CD4-positive, CD25-positive, alpha-beta regulatory T cell (primary cell): Measurements from ENCODE around the gene PHETA2. TPM values are rescaled to one million over a fixed set of nuclear protein-coding genes. Genes with fewer than 3 reads are reported as not detected.

Experiments used
- ATAC-seq, 2 donors: fragments of 150-1000 bp; cut with Tn5 transposase; one replicate each; pipeline ENCODE4 v1.10.0; 2021; ENCODE audit warnings: low read depth in 2 of 2, moderate number of reproducible peaks in 2 of 2, moderate library complexity in 1 of 2
- DNase-seq, 3 donors: peaks; one replicate each; pipeline versions ENCODE4 v3.0.0 to v3.0.0-alpha.2; 2012 to 2022; ENCODE audit warnings: mixed read lengths in 1 of 3
- H3K27ac ChIP-seq: one replicate; pipeline ENCODE4 v1.7.0; 2013; ENCODE audit warnings: mild to moderate bottlenecking, low read length; ENCODE audit not compliant: insufficient read depth, poor library complexity, severe bottlenecking
- H3K27me3 ChIP-seq: one replicate; pipeline ENCODE4 v1.7.0; 2013; ENCODE audit warnings: low read length; ENCODE audit not compliant: control insufficient read depth, insufficient read depth
- H3K36me3 ChIP-seq: one replicate; pipeline ENCODE4 v1.7.0; 2013; ENCODE audit warnings: mild to moderate bottlenecking, low read length, moderate library complexity; ENCODE audit not compliant: control insufficient read depth, insufficient read depth
- H3K4me1 ChIP-seq: 2 replicates; pipeline ENCODE4 v1.7.0; 2013; ENCODE audit warnings: mild to moderate bottlenecking, low read length; ENCODE audit not compliant: insufficient read depth, control insufficient read depth, poor library complexity, severe bottlenecking
- H3K4me3 ChIP-seq: one replicate; pipeline ENCODE4 v1.7.0; 2013; ENCODE audit warnings: low read depth, mild to moderate bottlenecking, low read length, moderate library complexity
- H3K9me3 ChIP-seq, 2 experiments: 1 replicate in 1 of 2; 2 replicates in 1 of 2; pipeline ENCODE4 v1.7.0; 2013; ENCODE audit warnings: low read length in 2 of 2, mild to moderate bottlenecking in 1 of 2, moderate library complexity in 1 of 2; ENCODE audit not compliant: control insufficient read depth in 2 of 2
- H3K27ac Mint-ChIP-seq, 3 donors: one replicate each; pipeline ENCODE4 v1.8.0; 2020 to 2022; ENCODE audit warnings: mild to moderate bottlenecking in 3 of 3, mixed read lengths in 3 of 3, moderate library complexity in 2 of 3
- H3K27me3 Mint-ChIP-seq: one replicate; pipeline ENCODE4 v1.8.0; 2022; ENCODE audit warnings: mild to moderate bottlenecking, mixed read lengths
- H3K36me3 Mint-ChIP-seq: one replicate; pipeline ENCODE4 v1.8.0; 2020; ENCODE audit warnings: mixed read lengths
- H3K4me1 Mint-ChIP-seq, 4 donors: one replicate each; pipeline ENCODE4 v1.8.0; 2020 to 2022; ENCODE audit warnings: mixed read lengths in 4 of 4, mild to moderate bottlenecking in 1 of 4
- H3K4me3 Mint-ChIP-seq, 4 donors: one replicate each; pipeline ENCODE4 v1.8.0; 2020 to 2022; ENCODE audit warnings: mild to moderate bottlenecking in 4 of 4, mixed read lengths in 4 of 4, moderate library complexity in 3 of 4
- H3K9me3 Mint-ChIP-seq, 7 donors: one replicate each; pipeline ENCODE4 v1.8.0; 2020 to 2022; ENCODE audit warnings: mixed read lengths in 7 of 7, mild to moderate bottlenecking in 3 of 7, moderate library complexity in 2 of 7
- polyA plus RNA-seq, 4 donors: library from polyadenylated mRNA; unstranded; fragments of 300-500 nt; fragmentation: Illumina TruSeq; gene quantifications; one replicate each; pipeline ENCODE4 v1.2.3, GENCODE V29; 2021
- total RNA-seq: library from RNA; stranded (reverse); gene quantifications from one replicate; pipeline ENCODE4 v1.2.3, GENCODE V29; 2022

Gene PHETA2
- total and polyA plus RNA-seq, 5 donors from 2014 or later = 1.5 to 2.6 (median 2.0) TPM

GRCh38 chr22:42077486-42078125 lies 3.6 kb downstream of the PHETA2 start:
- Histone ChIP-seq H3K4me1 (peaks cover 44% of the 10 kb centered on the region), H3K27me3 (no peaks in the 10 kb centered on the region), H3K4me3 (no peak overlapping the region), H3K9me3 (no peaks in the 10 kb centered on the region), H3K36me3 (peaks cover 3% of the 10 kb centered on the region), H3K27ac (peak overlapping the region; percentile 98)
- Mint-ChIP-seq H3K36me3 (peaks cover 11% of the 10 kb centered on the region), H3K27ac (peak overlapping the region in 2 of 3 donors; percentile 67 to 99), H3K4me1 (peaks cover 6 to 61% (median 30%) of the 10 kb centered on the region in 4 donors), H3K27me3 (peaks cover 7% of the 10 kb centered on the region), H3K9me3 (no peaks in the 10 kb centered on the region), H3K4me3 (peak overlapping the region in 1 of 4 donors; percentile 29)
- DNase-seq (no peak), ATAC-seq (no peak)

DNA sequence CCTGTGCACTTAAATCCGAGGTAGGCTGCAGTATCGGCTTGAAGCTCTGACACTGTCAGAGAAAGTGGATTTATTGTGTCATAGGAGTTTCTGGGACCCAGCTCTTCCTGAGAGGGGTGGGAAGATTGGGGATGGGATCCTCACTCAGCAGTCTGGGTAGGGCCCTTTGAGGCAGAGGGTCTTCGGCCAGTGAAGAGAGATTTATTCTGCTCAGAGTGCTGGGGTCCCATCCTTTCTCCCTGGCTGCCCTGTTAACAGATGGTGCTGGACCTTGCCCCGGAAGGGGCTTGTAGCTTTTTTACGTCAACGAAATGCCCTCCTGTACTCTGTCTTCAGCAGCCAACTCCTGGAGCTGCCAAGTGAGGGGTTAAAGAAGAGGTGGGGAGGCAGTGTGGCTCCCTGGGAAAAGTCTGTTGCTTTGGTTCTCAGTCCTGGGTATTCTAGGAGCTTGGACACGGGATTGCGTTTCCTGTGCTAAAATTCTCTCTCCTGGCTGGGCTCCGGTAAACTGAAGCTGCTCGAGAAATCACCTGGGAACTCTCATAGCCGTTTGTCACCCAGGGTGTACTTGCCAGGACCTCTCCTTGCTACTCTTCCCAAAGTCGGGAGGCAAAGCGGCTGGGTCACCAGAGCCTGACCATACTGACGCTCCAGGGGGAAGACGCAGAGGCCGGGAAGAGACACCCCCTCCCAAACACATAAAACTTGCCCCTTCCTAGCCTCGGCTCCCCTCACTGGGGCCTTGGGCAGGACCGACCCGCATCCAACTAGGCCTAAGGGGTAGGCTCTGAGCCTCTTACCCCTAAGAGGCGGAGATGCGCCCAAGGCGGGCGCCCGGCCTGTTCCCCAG lies 4.6 kb downstream of the PHETA2 start:
- peaks cover 14% of the 10 kb centered on the region for H3K36me3 ChIP-seq
- Mint-ChIP-seq H3K27me3 (peaks cover 7% of the 10 kb centered on the region), H3K27ac (peak overlapping the region; percentile 98 to 99 (median 99)), H3K36me3 (peaks cover 15% of the 10 kb centered on the region), H3K4me3 (peak overlapping the region; percentile 90 to 97 (median 94)), H3K9me3 (no peaks in the 10 kb centered on the region), H3K4me1 (peaks cover 6 to 58% (median 28%) of the 10 kb centered on the region in 4 donors)
- H3K9me3 ChIP-seq = no peaks in the 10 kb centered on the region
- H3K27me3 ChIP-seq = no peaks in the 10 kb centered on the region
- H3K4me3 ChIP-seq = peak overlapping the region; percentile 68
- no peak for ATAC-seq
- no peak for DNase-seq
- peak overlapping the region; percentile 98 for H3K27ac ChIP-seq
- peaks cover 42% of the 10 kb centered on the region for H3K4me1 ChIP-seq

DNA sequence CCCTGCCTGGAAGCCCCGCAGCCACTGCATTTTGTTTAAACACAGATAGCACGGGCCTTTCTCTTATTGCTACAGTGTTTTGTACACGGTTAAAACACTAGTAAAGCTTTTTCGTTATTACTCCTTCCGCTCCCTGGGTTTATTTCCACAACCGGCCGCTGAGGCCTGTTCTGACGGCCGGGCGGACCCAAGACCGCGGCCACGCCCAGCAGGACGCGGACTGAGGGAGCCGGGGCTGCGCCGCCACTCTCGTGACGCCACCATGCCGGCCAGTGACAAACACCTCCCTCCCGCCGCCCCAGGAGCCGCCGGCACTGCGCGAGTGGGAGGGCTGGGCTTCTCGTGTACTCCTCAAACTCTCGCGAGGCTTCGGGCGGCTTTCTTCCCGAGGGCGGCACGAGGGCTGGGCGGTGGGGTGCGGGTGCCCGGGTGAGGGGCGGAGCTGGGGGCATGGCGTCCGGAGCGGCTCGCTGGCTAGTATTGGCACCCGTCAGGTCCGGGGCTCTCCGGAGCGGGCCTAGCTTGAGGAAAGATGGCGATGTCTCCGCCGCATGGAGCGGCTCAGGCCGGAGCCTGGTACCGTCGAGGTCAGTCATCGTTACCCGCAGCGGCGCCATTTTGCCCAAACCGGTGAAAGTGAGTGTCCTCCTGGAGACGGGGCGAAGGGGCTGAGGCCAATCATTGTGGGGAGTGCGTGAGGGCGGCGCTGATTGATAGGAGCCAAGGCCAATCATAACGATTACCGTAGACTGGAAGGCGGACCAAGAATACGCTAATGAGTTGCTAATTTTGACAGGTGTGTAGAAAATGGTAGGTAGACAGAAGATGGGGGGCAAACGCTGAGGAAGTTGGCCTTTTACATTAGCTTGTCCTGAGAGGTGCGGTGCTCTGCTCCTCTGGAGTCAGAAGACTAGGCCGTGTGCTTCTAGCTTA lies 5.5 kb downstream of the PHETA2 start, which contains the start of gene SMDT1:
TSS of gene SMDT1 (plus strand) at position 382 of the 933 bp plus-strand sequence. CDS start at position 451, 69 bp downstream.
- Mint-ChIP-seq H3K27ac (peak within 1 kb of the TSS; percentile 98 to 99 (median 99)), H3K27me3 (peaks cover 7% of the 10 kb centered on the region), H3K9me3 (no peaks in the 10 kb centered on the region), H3K4me1 (peaks cover 6 to 60% (median 30%) of the 10 kb centered on the region in 4 donors), H3K4me3 (peak within 1 kb of the TSS; percentile 90 to 97 (median 94)), H3K36me3 (peaks cover 22% of the 10 kb centered on the region)
- Histone ChIP-seq H3K4me3 (peak within 1 kb of the TSS; percentile 99), H3K9me3 (no peaks in the 10 kb centered on the region), H3K4me1 (peaks cover 33% of the 10 kb centered on the region), H3K36me3 (peaks cover 20% of the 10 kb centered on the region), H3K27ac (peak within 1 kb of the TSS; percentile 98), H3K27me3 (no peaks in the 10 kb centered on the region)
- ATAC-seq = peak; percentile 92
- peak; percentile 98 to 100 (median 100) for DNase-seq

DNA sequence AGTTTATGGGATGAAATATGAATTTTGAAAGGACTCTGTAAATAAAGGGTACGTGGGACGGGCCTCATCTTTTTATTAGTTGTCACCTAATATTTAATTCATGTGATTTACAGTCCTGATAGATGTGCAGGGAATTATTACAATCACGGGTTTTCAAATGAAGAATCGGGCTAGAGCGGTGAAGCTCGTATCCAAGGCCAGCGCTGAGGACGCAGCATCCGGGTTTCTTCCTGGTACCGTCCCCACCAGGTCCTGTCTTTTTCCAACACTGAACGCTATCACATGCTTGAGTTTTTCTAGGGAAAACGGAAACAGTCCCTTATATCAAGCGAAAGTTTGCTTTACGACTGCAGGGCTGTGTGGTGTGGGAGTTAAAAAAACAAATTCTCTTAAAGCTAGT lies 6.2 kb downstream of the PHETA2 start:
- Mint-ChIP-seq H3K27me3 (peaks cover 7% of the 10 kb centered on the region), H3K4me1 (peaks cover 6 to 53% (median 25%) of the 10 kb centered on the region in 4 donors), H3K9me3 (no peaks in the 10 kb centered on the region), H3K36me3 (peaks cover 26% of the 10 kb centered on the region), H3K27ac (peak overlapping the region; percentile 98 to 99 (median 99)), H3K4me3 (peak overlapping the region; percentile 90 to 97 (median 94))
- ATAC-seq (no peak), DNase-seq (peak in 1 of 3 donors; percentile 42)
- H3K4me1 ChIP-seq = peaks cover 26% of the 10 kb centered on the region
- no peaks in the 10 kb centered on the region for H3K9me3 ChIP-seq
- H3K27me3 ChIP-seq = no peaks in the 10 kb centered on the region
- H3K27ac ChIP-seq = peak overlapping the region; percentile 98
- peak overlapping the region; percentile 99 for H3K4me3 ChIP-seq
- H3K36me3 ChIP-seq = peaks cover 27% of the 10 kb centered on the region

DNA sequence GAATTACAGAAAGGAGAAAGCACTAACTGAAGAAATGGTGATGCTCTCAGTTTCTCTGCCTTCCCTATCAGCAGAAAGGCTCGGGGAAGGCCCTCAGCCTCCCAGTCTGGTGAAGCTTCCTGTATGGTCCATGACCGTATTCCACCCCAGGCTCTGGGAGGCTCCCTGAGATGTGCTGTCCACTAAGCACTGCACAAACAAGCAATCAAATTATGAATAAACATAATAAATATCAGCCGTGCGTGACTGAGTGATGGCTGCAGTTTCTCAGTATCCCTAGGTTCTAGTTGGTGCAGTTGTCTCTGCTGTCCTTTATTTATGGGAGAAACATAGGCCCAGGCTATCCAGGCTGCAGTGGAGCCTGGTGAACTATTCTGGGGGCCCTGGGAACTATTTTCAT lies 9.1 kb downstream of the PHETA2 start:
- Histone ChIP-seq H3K9me3 (no peaks in the 10 kb centered on the region), H3K27ac (no peak overlapping the region), H3K4me1 (peaks cover 27% of the 10 kb centered on the region), H3K36me3 (peaks cover 46% of the 10 kb centered on the region), H3K4me3 (no peak overlapping the region), H3K27me3 (no peaks in the 10 kb centered on the region)
- Mint-ChIP-seq H3K4me3 (peak overlapping the region in 1 of 4 donors; percentile 95), H3K4me1 (peaks cover 6 to 66% (median 32%) of the 10 kb centered on the region in 4 donors), H3K27me3 (peaks cover 7% of the 10 kb centered on the region), H3K36me3 (peaks cover 37% of the 10 kb centered on the region), H3K9me3 (no peaks in the 10 kb centered on the region), H3K27ac (no peak overlapping the region)
- no peak for DNase-seq
- no peak for ATAC-seq

DNA sequence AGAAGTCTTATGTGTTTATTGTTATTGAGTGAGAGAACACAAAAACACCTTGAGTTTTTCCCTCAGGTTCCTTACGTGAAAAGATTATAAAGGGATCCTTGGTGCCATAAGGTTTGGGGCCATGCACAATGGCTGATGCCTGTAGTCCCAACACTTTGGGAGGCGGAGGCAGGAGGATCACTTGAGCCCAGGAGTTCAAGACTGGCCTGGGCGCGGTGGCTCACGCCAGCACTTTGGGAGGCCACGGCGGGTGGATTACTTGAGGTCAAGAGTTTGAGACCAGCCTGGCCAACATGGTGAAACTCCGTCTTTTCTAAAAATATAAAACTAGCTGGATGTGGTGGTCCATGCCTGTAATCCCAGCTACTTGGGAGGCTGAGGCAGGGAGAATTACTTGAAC lies 10.8 kb downstream of the PHETA2 start:
- H3K4me1 Mint-ChIP-seq = peaks cover 16 to 65% (median 35%) of the 10 kb centered on the region in 4 donors
- peaks cover 43% of the 10 kb centered on the region for H3K36me3 Mint-ChIP-seq
- peaks cover 26% of the 10 kb centered on the region for H3K4me1 ChIP-seq
- H3K4me3 ChIP-seq = no peak overlapping the region
- H3K27me3 Mint-ChIP-seq = peaks cover 4% of the 10 kb centered on the region
- no peak overlapping the region for H3K27ac ChIP-seq
- DNase-seq (no peak), ATAC-seq (no peak)
- H3K4me3 Mint-ChIP-seq = peak overlapping the region in 1 of 4 donors; percentile 95
- no peaks in the 10 kb centered on the region for H3K27me3 ChIP-seq
- H3K36me3 ChIP-seq = peaks cover 46% of the 10 kb centered on the region
- no peaks in the 10 kb centered on the region for H3K9me3 Mint-ChIP-seq
- peak overlapping the region in 1 of 3 donors; percentile 9 for H3K27ac Mint-ChIP-seq
- H3K9me3 ChIP-seq = no peaks in the 10 kb centered on the region

GRCh38 chr22:42086051-42086450 lies 12.0 kb downstream of the PHETA2 start:
- no peak for ATAC-seq
- peaks cover 15 to 63% (median 33%) of the 10 kb centered on the region in 4 donors for H3K4me1 Mint-ChIP-seq
- H3K27ac Mint-ChIP-seq = peak overlapping the region in 1 of 3 donors; percentile 32

More at GRCh38 chr22:42086051-42086450, 12.0 kb downstream of the PHETA2 start:
- no peaks in the 10 kb centered on the region for H3K9me3 Mint-ChIP-seq
- H3K27ac ChIP-seq = no peak overlapping the region
- H3K4me3 ChIP-seq = no peak overlapping the region
- H3K36me3 Mint-ChIP-seq = peaks cover 40% of the 10 kb centered on the region
- H3K27me3 ChIP-seq = no peaks in the 10 kb centered on the region
- H3K27me3 Mint-ChIP-seq = no peaks in the 10 kb centered on the region
- DNase-seq = no peak
- H3K4me1 ChIP-seq = peaks cover 18% of the 10 kb centered on the region
- no peaks in the 10 kb centered on the region for H3K9me3 ChIP-seq
- peak overlapping the region in 1 of 4 donors; percentile 60 for H3K4me3 Mint-ChIP-seq
- H3K36me3 ChIP-seq = peaks cover 46% of the 10 kb centered on the region
